Panc1 (cell line): ENCODE measurements around the gene KCNJ5. TPM values are rescaled to one million over a fixed set of nuclear protein-coding genes. Genes with fewer than 3 reads are reported as not detected.

Experiments used
- ATAC-seq: fragments of 200-7000 bp; cut with Tn5 transposase; 2 replicates; pipeline ENCODE4 v1.9.1; 2020; ENCODE audit warnings: mild to moderate bottlenecking, moderate library complexity
- BruUV-seq: library from RNA; stranded (reverse); fragments of 400-500 nt; replicated peaks from 2 replicates; lab custom pipeline; 2021; lab: Mats Ljungman, UMichigan
- CTCF ChIA-PET: fragments of 300-600 bp; sonication (Branson Sonifier 250); formaldehyde crosslinking; loops from one replicate; lab custom pipeline; 2022; ENCODE audit warnings: antibody characterized with exemption; lab: Charles Lee
- POLR2A ChIA-PET: fragments of 300-600 bp; sonication (Branson Sonifier 250); formaldehyde crosslinking; loops from one replicate; lab custom pipeline; 2022; ENCODE audit warnings: antibody characterized with exemption; lab: Charles Lee
- DNase-seq: peaks from one replicate; pipeline ENCODE4 v3.0.0-alpha.2; 2010; ENCODE audit warnings: low read depth, low spot score
- H3K27ac ChIP-seq: 2 replicates; pipeline ENCODE4 v1.5.1; 2011; ENCODE audit warnings: mild to moderate bottlenecking, low read length, inconsistent platforms
- H3K27me3 ChIP-seq: fragments of 200-500 bp; sonication (Bioruptor generic); 2 replicates; pipeline ENCODE4 v1.6.0; 2014; ENCODE audit warnings: low read length, inconsistent platforms; ENCODE audit not compliant: control insufficient read depth, insufficient read depth
- H3K36me3 ChIP-seq: fragments of 200-500 bp; sonication (Bioruptor generic); 2 replicates; pipeline ENCODE4 v1.5.1; 2014; ENCODE audit warnings: inconsistent platforms, mild to moderate bottlenecking, low read length, moderate library complexity; ENCODE audit not compliant: control insufficient read depth, insufficient read depth
- H3K4me1 ChIP-seq: 2 replicates; pipeline ENCODE4 v1.5.1; 2011; ENCODE audit warnings: inconsistent platforms, mild to moderate bottlenecking, low read length, moderate library complexity; ENCODE audit not compliant: control insufficient read depth, insufficient read depth
- H3K4me3 ChIP-seq, 2 experiments: 2 replicates each; pipeline ENCODE4 v1.5.1; 2011 to 2012; ENCODE audit warnings: low read depth in 2 of 2, low read length in 2 of 2, mild to moderate bottlenecking in 2 of 2, inconsistent platforms in 1 of 2, moderate library complexity in 1 of 2
- H3K9me3 ChIP-seq: fragments of 200-500 bp; sonication (Bioruptor generic); 2 replicates; pipeline ENCODE4 v1.5.1; 2014; ENCODE audit warnings: low read depth, mild to moderate bottlenecking, inconsistent platforms, low read length, moderate library complexity; ENCODE audit not compliant: control insufficient read depth, insufficient read depth
- POLR2AphosphoS5 ChIP-seq: IDR thresholded peaks from 2 replicates; pipeline ENCODE4 v1.6.1; 2012; ENCODE audit warnings: mild to moderate bottlenecking, low read depth, low read length, moderate library complexity
- SIN3A ChIP-seq: IDR thresholded peaks from 2 replicates; pipeline ENCODE4 v1.6.1; 2012; ENCODE audit warnings: low read depth, mild to moderate bottlenecking, low read length, moderate library complexity, borderline replicate concordance; ENCODE audit not compliant: insufficient read depth
- TCF7L2 ChIP-seq: IDR thresholded peaks from 2 replicates; pipeline ENCODE4 v1.6.1; 2011; ENCODE audit warnings: mild to moderate bottlenecking, low read depth, low read length, inconsistent platforms
- in situ Hi-C: cut with HindIII; loops from 2 replicates; pipeline ENCODE4 v1.10.0; 2016; ENCODE audit warnings: low sequenced_read_pairs, low pct_unique_long_range_greater_than_20kb
- intact Hi-C: fragments of 100-400 bp; cut with micrococcal nuclease; formaldehyde crosslinking; loops from one replicate; pipeline ENCODE4 v1.10.0; 2022; ENCODE audit not compliant: unreplicated experiment
- total RNA-seq: library from RNA; stranded (reverse); gene quantifications from one replicate; pipeline ENCODE4 v1.2.1, GENCODE V29; 2021; ENCODE audit not compliant: unreplicated experiment
- TF ChIP-seq, protein P1 (sequence below): fragments of 450-650 bp; IDR thresholded peaks from 2 replicates; pipeline ENCODE4 v1.5.1; 2017; ENCODE audit warnings: mild to moderate bottlenecking
- TF ChIP-seq, protein P2 (sequence below), 2 experiments: IDR thresholded peaks; 2 replicates each; pipeline ENCODE4 v1.6.1; 2011 to 2012; ENCODE audit warnings: low read depth in 2 of 2, control low read depth in 1 of 2, low read length in 1 of 2, mild to moderate bottlenecking in 1 of 2, moderate library complexity in 1 of 2; ENCODE audit not compliant: insufficient read depth in 1 of 2

The KCNJ5 gene
- total RNA-seq, 1 experiment from 2014 or later, result 0.28 TPM

DNA sequence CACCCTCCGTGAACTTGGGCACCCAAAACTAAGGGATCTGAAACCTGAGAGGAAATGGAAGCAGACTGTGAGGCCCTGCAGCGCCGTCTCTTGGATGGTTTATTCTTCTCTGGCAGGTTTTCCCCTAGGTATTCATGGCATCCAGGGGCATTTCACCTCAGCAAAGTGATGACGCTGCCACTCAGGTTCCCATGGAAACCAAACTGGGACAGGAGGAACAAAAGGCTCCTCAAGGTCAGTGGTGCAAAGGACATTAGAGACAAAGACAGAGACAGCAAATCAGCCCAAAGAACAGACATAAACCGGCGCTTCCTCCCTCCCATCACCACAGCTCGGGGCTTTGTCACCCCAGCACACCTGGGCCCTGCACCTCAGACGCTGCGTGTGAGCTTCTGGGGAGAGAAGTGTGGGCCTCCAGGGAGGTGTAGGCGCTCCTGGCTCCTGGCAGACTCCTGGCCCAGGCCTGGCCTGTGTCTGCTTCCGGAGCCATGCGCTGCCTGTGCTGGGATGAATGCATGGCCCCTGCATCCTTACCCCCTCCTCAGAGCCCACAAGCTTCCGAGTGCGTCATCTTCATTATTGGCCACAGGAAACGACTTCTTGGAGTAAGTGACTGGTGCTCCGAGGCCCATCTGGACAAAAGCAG is 45.6 kb downstream of the KCNJ5 start:
- ATAC-seq, result no peak

DNA sequence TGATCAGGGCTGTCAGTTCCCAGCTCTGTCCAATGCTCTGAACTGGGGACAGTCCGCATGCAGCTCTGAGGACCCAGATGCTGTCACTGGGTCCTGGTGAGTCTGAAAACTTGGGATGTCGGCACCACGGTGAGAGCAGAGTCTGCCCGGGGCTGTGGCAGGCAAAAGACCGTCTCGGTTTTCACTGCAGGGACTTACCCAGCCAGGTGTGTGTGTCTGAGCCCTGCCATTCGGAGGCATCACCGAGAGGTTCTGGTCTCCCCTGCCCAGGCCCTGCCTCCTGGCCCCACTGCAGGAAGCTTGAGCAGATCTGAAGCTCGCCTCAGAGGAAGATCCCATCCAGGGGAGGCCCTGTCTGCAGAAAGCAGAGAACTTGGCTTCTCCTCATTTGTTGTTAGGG is 46.3 kb downstream of the KCNJ5 start:
- Histone ChIP-seq H3K27me3 (no peaks in the 10 kb centered on the region), H3K4me1 (no peaks in the 10 kb centered on the region), H3K27ac (no peak overlapping the region), H3K9me3 (no peaks in the 10 kb centered on the region), H3K4me3 (no peak overlapping the region), H3K36me3 (no peaks in the 10 kb centered on the region)
- no peak for ATAC-seq
- intact Hi-C loops (no loop called here), in situ Hi-C loops (no loop called here)
- DNase-seq, result no peak
- TF ChIP-seq, protein P1, sequence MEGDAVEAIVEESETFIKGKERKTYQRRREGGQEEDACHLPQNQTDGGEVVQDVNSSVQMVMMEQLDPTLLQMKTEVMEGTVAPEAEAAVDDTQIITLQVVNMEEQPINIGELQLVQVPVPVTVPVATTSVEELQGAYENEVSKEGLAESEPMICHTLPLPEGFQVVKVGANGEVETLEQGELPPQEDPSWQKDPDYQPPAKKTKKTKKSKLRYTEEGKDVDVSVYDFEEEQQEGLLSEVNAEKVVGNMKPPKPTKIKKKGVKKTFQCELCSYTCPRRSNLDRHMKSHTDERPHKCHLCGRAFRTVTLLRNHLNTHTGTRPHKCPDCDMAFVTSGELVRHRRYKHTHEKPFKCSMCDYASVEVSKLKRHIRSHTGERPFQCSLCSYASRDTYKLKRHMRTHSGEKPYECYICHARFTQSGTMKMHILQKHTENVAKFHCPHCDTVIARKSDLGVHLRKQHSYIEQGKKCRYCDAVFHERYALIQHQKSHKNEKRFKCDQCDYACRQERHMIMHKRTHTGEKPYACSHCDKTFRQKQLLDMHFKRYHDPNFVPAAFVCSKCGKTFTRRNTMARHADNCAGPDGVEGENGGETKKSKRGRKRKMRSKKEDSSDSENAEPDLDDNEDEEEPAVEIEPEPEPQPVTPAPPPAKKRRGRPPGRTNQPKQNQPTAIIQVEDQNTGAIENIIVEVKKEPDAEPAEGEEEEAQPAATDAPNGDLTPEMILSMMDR, result no peak
- TF ChIP-seq POLR2AphosphoS5 (no peak), TCF7L2 (no peak), SIN3A (no peak)
- TF ChIP-seq, protein P2, sequence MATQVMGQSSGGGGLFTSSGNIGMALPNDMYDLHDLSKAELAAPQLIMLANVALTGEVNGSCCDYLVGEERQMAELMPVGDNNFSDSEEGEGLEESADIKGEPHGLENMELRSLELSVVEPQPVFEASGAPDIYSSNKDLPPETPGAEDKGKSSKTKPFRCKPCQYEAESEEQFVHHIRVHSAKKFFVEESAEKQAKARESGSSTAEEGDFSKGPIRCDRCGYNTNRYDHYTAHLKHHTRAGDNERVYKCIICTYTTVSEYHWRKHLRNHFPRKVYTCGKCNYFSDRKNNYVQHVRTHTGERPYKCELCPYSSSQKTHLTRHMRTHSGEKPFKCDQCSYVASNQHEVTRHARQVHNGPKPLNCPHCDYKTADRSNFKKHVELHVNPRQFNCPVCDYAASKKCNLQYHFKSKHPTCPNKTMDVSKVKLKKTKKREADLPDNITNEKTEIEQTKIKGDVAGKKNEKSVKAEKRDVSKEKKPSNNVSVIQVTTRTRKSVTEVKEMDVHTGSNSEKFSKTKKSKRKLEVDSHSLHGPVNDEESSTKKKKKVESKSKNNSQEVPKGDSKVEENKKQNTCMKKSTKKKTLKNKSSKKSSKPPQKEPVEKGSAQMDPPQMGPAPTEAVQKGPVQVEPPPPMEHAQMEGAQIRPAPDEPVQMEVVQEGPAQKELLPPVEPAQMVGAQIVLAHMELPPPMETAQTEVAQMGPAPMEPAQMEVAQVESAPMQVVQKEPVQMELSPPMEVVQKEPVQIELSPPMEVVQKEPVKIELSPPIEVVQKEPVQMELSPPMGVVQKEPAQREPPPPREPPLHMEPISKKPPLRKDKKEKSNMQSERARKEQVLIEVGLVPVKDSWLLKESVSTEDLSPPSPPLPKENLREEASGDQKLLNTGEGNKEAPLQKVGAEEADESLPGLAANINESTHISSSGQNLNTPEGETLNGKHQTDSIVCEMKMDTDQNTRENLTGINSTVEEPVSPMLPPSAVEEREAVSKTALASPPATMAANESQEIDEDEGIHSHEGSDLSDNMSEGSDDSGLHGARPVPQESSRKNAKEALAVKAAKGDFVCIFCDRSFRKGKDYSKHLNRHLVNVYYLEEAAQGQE (IDR thresholded peaks at IDR 0.05; ENCODE audit: insufficient read depth in 1 of 2, low read depth in 2 of 2, low read length in 1 of 2), result no peak
- CTCF ChIA-PET, result interaction anchor here (0.6 to 1.9 kb wide), 2 partner anchors 20 to 32 kb away, joined by 3 to 4 read pairs; no protein-coding TSS in a partner anchor
- POLR2A ChIA-PET, result no interaction called here
- BruUV-seq, result no TSS peak

More for the DNA sequence above, 45.6 kb downstream of the KCNJ5 start:
- Histone ChIP-seq H3K9me3 (no peaks in the 10 kb centered on the region), H3K27ac (no peak overlapping the region), H3K36me3 (no peaks in the 10 kb centered on the region), H3K27me3 (no peaks in the 10 kb centered on the region), H3K4me1 (no peaks in the 10 kb centered on the region), H3K4me3 (no peak overlapping the region)
- no peak for TF ChIP-seq SIN3A
- TF ChIP-seq POLR2AphosphoS5, result no peak
- TF ChIP-seq, protein P2 (IDR thresholded peaks at IDR 0.05; ENCODE audit: insufficient read depth in 1 of 2, low read depth in 2 of 2, low read length in 1 of 2), result no peak
- TF ChIP-seq, protein P1, result no peak
- TF ChIP-seq TCF7L2, result no peak
- intact Hi-C loops, result no loop called here
- CTCF ChIA-PET, result interaction anchor here (1.9 kb wide), 1 partner anchor 20 kb away, joined by 4 read pairs; no protein-coding TSS in a partner anchor
- no peak for DNase-seq
- POLR2A ChIA-PET, result no interaction called here
- no TSS peak for BruUV-seq
- in situ Hi-C loops, result no loop called here
